Endodermal cell (in vitro differentiated cells): ENCODE data around the gene KRT33A. TPM values are rescaled to one million over a fixed set of nuclear protein-coding genes. Genes with fewer than 3 reads are reported as not detected.

ENCODE experiments used
- DNase-seq: peaks from one replicate; pipeline ENCODE4 v3.0.0-alpha.2; 2017
- H3K27ac ChIP-seq: 2 replicates; pipeline ENCODE4 v1.5.1; 2013; ENCODE audit warnings: mild to moderate bottlenecking, low read depth, low read length, moderate library complexity
- H3K27me3 ChIP-seq: 2 replicates; pipeline ENCODE4 v1.6.1; 2013; ENCODE audit warnings: mild to moderate bottlenecking, low read length, moderate library complexity; ENCODE audit not compliant: insufficient read depth, control insufficient read depth, poor library complexity, severe bottlenecking
- H3K36me3 ChIP-seq: 2 replicates; pipeline ENCODE4 v1.7.0; 2013; ENCODE audit warnings: mild to moderate bottlenecking, low read length, moderate library complexity; ENCODE audit not compliant: control insufficient read depth, insufficient read depth
- H3K4me1 ChIP-seq: one replicate; pipeline ENCODE4 v1.7.0; 2013; ENCODE audit warnings: low read length; ENCODE audit not compliant: control insufficient read depth, insufficient read depth
- H3K4me3 ChIP-seq: 2 replicates; pipeline ENCODE4 v1.5.1; 2013; ENCODE audit warnings: mild to moderate bottlenecking, low read length, moderate library complexity
- H3K9ac ChIP-seq: 2 replicates; pipeline ENCODE4 v1.6.1; 2013; ENCODE audit warnings: mild to moderate bottlenecking, low read length, moderate library complexity; ENCODE audit not compliant: poor library complexity, severe bottlenecking; ENCODE audit errors: extremely low read depth
- H3K9me3 ChIP-seq: 2 replicates; pipeline ENCODE4 v1.6.1; 2013; ENCODE audit warnings: mild to moderate bottlenecking, low read length, moderate library complexity; ENCODE audit not compliant: control insufficient read depth
- H3K27ac Mint-ChIP-seq: 2 replicates; pipeline ENCODE4 v1.8.0; 2020; ENCODE audit warnings: mixed read lengths
- H3K27me3 Mint-ChIP-seq: 2 replicates; pipeline ENCODE4 v1.8.0; 2021; ENCODE audit warnings: mild to moderate bottlenecking, mixed read lengths; ENCODE audit not compliant: insufficient read depth
- H3K36me3 Mint-ChIP-seq: 2 replicates; pipeline ENCODE4 v1.8.0; 2020; ENCODE audit warnings: low read depth, mixed read lengths
- H3K4me1 Mint-ChIP-seq: 2 replicates; pipeline ENCODE4 v1.8.0; 2020; ENCODE audit warnings: mixed read lengths
- H3K4me3 Mint-ChIP-seq: 2 replicates; pipeline ENCODE4 v1.8.0; 2020; ENCODE audit warnings: mild to moderate bottlenecking, moderate library complexity, mixed read lengths
- H3K9me3 Mint-ChIP-seq: 2 replicates; pipeline ENCODE4 v1.8.0; 2020; ENCODE audit warnings: mild to moderate bottlenecking, mixed read lengths
- CTCF ChIP-seq: fragments of 200-600 bp; sonication (generic); conservative IDR thresholded peaks from 2 replicates; pipeline ENCODE4 v1.5.0; 2021; ENCODE audit warnings: antibody characterized with exemption, mild to moderate bottlenecking
- WGBS, 2 experiments: methylation state at CpG; one replicate each; pipeline versions ENCODE4 v1.1.5 to v1.1.7; 2013; ENCODE audit warnings: missing lambda C conversion rate in 2 of 2, mixed read lengths in 1 of 2; ENCODE audit not compliant: insufficient coverage in 1 of 2, insufficient read length in 1 of 2; 5-methylcytosine and 5-hydroxymethylcytosine counted together
- total RNA-seq, 2 donors: library from RNA; stranded (reverse); fragmentation: NEBNext Ultra II Directional in 1 of 2; extraction: Animal tissue kit (Norgen Biotek cat#: 25700) in 1 of 2; gene quantifications; 2 replicates in 1 of 2; 3 replicates in 1 of 2; pipeline ENCODE4 v1.2.1, GENCODE V29; 2021

Gene KRT33A
- total RNA-seq, 2 donors from 2014 or later, result not detected

DNA sequence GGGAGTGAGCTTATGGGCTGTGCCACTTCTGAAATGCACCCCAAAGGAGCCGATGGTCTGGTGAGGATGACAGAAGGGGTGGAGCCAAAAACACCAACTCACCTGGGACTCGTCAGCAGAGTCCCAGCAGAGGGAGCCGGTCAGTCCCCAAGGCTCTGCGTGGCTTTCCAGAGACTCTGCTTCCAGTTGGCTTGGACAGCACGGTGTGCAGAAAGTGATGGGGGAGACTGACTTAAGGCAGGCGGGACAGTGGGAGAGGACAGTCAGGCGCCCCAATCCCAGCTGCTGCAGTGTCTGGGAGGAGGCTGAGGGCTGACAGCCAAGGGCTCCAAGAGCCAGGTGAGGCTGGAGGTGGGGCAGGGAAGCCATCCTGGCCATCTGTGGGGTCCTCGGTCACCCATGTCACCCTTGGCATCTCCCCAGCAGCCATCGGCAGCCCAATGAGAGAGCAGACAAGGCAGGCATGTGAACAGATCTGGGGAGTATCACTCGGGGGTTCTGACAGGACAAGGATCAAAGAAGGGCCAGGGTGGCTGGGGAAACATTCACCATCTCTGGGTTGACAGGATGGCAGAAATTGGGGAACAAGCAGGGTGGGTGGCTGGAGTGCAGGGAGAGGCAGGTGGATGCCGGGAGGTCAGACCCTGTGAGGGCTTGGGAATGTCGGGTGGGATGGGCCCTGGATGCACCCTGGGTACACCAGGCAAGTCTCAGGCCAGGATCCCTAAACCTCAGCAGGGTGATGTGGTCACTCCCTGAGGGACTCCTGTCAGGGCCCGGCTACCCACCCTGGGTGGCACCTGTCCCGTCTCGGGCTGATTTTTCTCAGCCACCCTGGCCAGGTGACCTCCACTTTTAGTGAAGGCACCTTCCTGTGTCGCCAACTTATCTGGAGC, 26.2 kb downstream of the KRT33A start:
- H3K27ac ChIP-seq, result no peak overlapping the region
- no peaks in the 10 kb centered on the region for H3K4me1 Mint-ChIP-seq
- H3K27me3 ChIP-seq, result no peaks in the 10 kb centered on the region
- H3K9me3 ChIP-seq, result peaks cover 7% of the 10 kb centered on the region
- H3K4me1 ChIP-seq, result no peaks in the 10 kb centered on the region
- no peak overlapping the region for H3K4me3 ChIP-seq
- TF ChIP-seq CTCF, result peak; percentile 73
- WGBS, 2 experiments, result 70 to 85% methylated on average over 5 to 16 of the region's 16 CpGs
- H3K4me3 Mint-ChIP-seq, result no peak overlapping the region
- H3K27me3 Mint-ChIP-seq, result peaks cover 7% of the 10 kb centered on the region
- H3K36me3 Mint-ChIP-seq, result no peaks in the 10 kb centered on the region
- H3K36me3 ChIP-seq, result no peaks in the 10 kb centered on the region
- peaks cover 9% of the 10 kb centered on the region for H3K9me3 Mint-ChIP-seq
- no peak overlapping the region for H3K27ac Mint-ChIP-seq
- DNase-seq, result peak; percentile 89
- no peak overlapping the region for H3K9ac ChIP-seq

DNA sequence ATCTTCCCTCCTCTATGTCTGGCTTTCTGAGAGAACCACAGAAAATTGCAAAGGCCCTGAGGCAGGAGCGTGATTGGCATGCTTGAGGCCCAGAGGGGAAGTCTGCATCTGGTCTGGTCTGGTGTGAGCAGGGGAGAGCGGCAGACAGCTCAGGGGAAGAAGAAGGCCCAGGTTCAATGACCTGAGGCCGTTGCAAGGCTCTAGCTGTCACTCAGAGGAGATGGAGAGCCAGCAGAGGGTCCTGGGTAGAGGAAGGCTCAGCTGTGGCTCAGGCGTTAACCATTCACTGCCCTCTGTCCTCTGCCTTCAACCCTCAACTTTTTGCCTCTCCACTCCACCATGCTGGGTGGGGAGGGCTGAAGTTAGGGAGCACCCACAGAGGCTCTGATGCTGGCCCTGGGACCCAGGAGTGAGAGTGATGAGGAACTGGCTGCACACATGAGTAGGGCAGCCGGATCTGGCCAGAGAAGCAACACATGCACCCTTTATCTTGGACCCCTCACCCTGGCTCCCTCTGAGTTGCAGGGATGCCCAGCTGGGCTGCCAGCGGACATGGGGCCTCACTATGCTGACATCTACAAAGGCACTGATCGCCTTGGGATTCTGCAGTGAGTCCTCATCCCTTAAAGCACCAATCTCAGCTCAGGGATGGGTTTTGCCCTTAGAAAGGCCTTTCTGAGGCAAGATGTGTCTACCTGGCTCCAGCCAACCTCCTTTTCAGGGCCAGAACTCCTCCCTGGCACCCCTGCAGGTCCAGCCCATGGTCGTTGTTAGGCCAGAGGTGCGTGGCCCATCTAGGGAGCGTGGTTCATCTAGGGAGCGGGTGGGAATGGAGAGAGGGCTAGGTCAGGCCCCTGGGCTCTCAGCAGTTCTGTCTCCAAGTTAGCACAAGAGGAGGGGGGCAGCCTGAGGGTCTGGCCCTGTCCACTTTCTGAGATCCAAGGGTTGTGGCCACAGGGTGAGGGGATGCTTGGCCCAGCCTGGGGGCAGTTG, 27.4 kb downstream of the KRT33A start:
- 91 to 92% methylated on average over 5 to 11 of the region's 11 CpGs for WGBS, 2 experiments
- Histone ChIP-seq H3K27ac (no peak overlapping the region), H3K9ac (no peak overlapping the region), H3K9me3 (peaks cover 12% of the 10 kb centered on the region), H3K36me3 (no peaks in the 10 kb centered on the region), H3K27me3 (no peaks in the 10 kb centered on the region), H3K4me3 (no peak overlapping the region), H3K4me1 (no peaks in the 10 kb centered on the region)
- no peak for TF ChIP-seq CTCF
- no peak for DNase-seq
- H3K9me3 Mint-ChIP-seq, result peaks cover 11% of the 10 kb centered on the region
- peaks cover 7% of the 10 kb centered on the region for H3K27me3 Mint-ChIP-seq
- H3K4me1 Mint-ChIP-seq, result no peaks in the 10 kb centered on the region
- no peak overlapping the region for H3K4me3 Mint-ChIP-seq
- H3K36me3 Mint-ChIP-seq, result no peaks in the 10 kb centered on the region
- no peak overlapping the region for H3K27ac Mint-ChIP-seq

DNA sequence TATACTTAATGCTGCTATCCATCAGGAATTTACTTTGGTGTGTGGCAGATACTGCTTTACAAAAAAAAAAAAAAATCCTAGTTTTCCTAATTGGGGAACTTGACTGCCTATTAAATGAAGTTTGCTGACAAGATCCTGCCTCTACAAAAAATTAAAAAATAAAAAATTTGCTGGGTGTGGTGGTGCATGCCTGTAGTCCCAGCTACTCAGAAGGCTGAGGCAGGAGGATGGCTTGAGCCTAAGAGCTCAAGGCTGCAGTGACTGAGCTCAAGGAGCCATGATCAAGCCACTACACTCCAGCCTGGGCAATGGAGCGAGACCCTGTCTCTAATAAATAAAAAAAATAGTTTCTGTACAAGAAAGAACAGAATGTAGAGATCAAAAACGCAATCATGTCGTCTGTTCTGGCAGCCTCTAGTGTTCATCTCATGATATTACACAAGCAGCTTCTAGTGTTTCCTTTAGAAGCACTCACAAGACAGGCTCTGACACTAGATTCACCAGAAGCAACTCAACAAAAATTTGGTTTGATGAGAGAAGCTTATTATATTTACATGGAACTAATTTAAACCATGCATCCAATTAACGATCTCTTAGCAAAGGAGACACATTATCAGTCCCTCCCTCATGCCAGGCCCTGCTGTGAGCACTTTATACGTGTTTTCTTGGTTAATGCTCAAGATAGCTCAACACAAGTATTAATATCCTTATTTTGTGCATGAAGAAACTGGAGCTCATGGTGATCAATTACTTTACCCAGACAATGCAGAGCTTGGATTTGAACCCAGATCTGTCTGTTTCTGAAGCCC, 28.3 kb downstream of the KRT33A start:
- peak; percentile 45 for DNase-seq
- H3K4me1 ChIP-seq, result no peaks in the 10 kb centered on the region
- no peak overlapping the region for H3K4me3 ChIP-seq
- Mint-ChIP-seq H3K36me3 (no peaks in the 10 kb centered on the region), H3K27me3 (peaks cover 7% of the 10 kb centered on the region), H3K27ac (no peak overlapping the region), H3K4me1 (no peaks in the 10 kb centered on the region), H3K9me3 (peaks cover 11% of the 10 kb centered on the region), H3K4me3 (no peak overlapping the region)
- no peaks in the 10 kb centered on the region for H3K36me3 ChIP-seq
- no peak overlapping the region for H3K27ac ChIP-seq
- H3K9me3 ChIP-seq, result peaks cover 12% of the 10 kb centered on the region
- 55 to 61% methylated on average over 4 to 5 of the region's 5 CpGs for WGBS, 2 experiments
- TF ChIP-seq CTCF, result peak; percentile 85
- H3K9ac ChIP-seq, result no peak overlapping the region
- H3K27me3 ChIP-seq, result no peaks in the 10 kb centered on the region
